Endothelial cell of umbilical vein (primary cell): ENCODE measurements around the gene ODF4. TPM values are rescaled to one million over a fixed set of nuclear protein-coding genes. Genes with fewer than 3 reads are reported as not detected.

Source experiments
- BruUV-seq: library from RNA; stranded (reverse); fragments of 400-500 nt; replicated peaks from 2 replicates; lab custom pipeline; 2021; lab: Mats Ljungman, UMichigan
- CTCF ChIA-PET: fragments of 300-600, 350-600 bp; sonication (Branson Sonifier 250); formaldehyde crosslinking; loops from one replicate; lab custom pipeline; 2021; ENCODE audit warnings: antibody characterized with exemption, inconsistent platforms; lab: Charles Lee
- POLR2A ChIA-PET: fragments of 300-600, 350-600 bp; sonication (Branson Sonifier 250); formaldehyde crosslinking; loops from one replicate; lab custom pipeline; 2021; ENCODE audit warnings: antibody characterized with exemption, inconsistent platforms; lab: Charles Lee
- DNase-seq: peaks from one replicate; pipeline ENCODE4 v3.0.0-alpha.2; 2011; ENCODE audit warnings: low read depth, low spot score
- FAIRE-seq: peaks from 2 replicates; lab custom pipeline; 2011; peaks lifted over from hg19 to GRCh38; lab: Jason Lieb, UNC
- H2AFZ ChIP-seq: 2 replicates; pipeline ENCODE4 v1.6.0; 2012; ENCODE audit warnings: low read depth, low read length, control low read depth, inconsistent platforms
- H3K27ac ChIP-seq: 2 replicates; pipeline ENCODE4 v1.5.1; 2011; ENCODE audit warnings: low read depth, mild to moderate bottlenecking, control low read depth, low read length, moderate library complexity; ENCODE audit not compliant: insufficient read depth
- H3K27me3 ChIP-seq, 2 experiments: 2 replicates each; pipeline versions ENCODE4 v1.6.0 to v1.6.1; 2011; ENCODE audit warnings: low read length in 2 of 2, mixed read lengths in 1 of 2; ENCODE audit not compliant: control insufficient read depth in 2 of 2, insufficient read depth in 2 of 2
- H3K36me3 ChIP-seq, 2 experiments: 2 replicates in 1 of 2; 3 replicates in 1 of 2; pipeline ENCODE4 v1.5.1; 2011; ENCODE audit warnings: low read length in 2 of 2, mild to moderate bottlenecking in 1 of 2, moderate library complexity in 1 of 2; ENCODE audit not compliant: control insufficient read depth in 2 of 2, insufficient read depth in 2 of 2; ENCODE audit errors: extremely low read depth in 1 of 2
- H3K4me1 ChIP-seq: 3 replicates; pipeline ENCODE4 v1.5.1; 2011; ENCODE audit warnings: mild to moderate bottlenecking, low read length; ENCODE audit not compliant: control insufficient read depth, insufficient read depth; ENCODE audit errors: extremely low read depth
- H3K4me2 ChIP-seq: 2 replicates; pipeline ENCODE4 v1.6.1; 2011; ENCODE audit warnings: low read length, control low read depth, mixed read lengths; ENCODE audit not compliant: insufficient read depth
- H3K4me3 ChIP-seq, 3 experiments: fragments of 200-600 bp in 1 of 3; sonication (generic), shearing (Covaris generic) in 1 of 3; replicated peaks in 1 of 3; 2 replicates each; pipeline ENCODE4 v1.5.1; 2011 to 2016; ENCODE audit warnings: control low read depth in 3 of 3, low read length in 3 of 3, mild to moderate bottlenecking in 2 of 3, inconsistent platforms in 1 of 3, low read depth in 1 of 3, moderate library complexity in 1 of 3; ENCODE audit not compliant: insufficient read depth in 1 of 3
- H3K79me2 ChIP-seq: 2 replicates; pipeline ENCODE4 v1.6.0; 2012; ENCODE audit warnings: low read length, inconsistent platforms; ENCODE audit not compliant: control insufficient read depth, insufficient read depth
- H3K9ac ChIP-seq: replicated peaks from 2 replicates; pipeline ENCODE3; 2011; ENCODE audit warnings: low read length, control low read depth; ENCODE audit not compliant: insufficient read depth; ENCODE audit errors: extremely low read depth
- H3K9me1 ChIP-seq: replicated peaks from 3 replicates; pipeline ENCODE4 v1.6.0; 2011; ENCODE audit warnings: mild to moderate bottlenecking, low read length; ENCODE audit not compliant: control insufficient read depth, insufficient read depth; ENCODE audit errors: extremely low read depth
- H3K9me3 ChIP-seq: replicated peaks from 2 replicates; pipeline ENCODE4 v1.5.1; 2012; ENCODE audit warnings: low read length, inconsistent platforms; ENCODE audit not compliant: control insufficient read depth, insufficient read depth
- H4K20me1 ChIP-seq: replicated peaks from 2 replicates; pipeline ENCODE3; 2011; ENCODE audit warnings: mild to moderate bottlenecking, low read length; ENCODE audit not compliant: control insufficient read depth, insufficient read depth; ENCODE audit errors: extremely low read depth
- CTCF ChIP-seq, 2 donors: IDR thresholded peaks; 1 replicate in 1 of 2; 2 replicates in 1 of 2; pipeline ENCODE4 v1.5.1; 2011; ENCODE audit warnings: low read length in 2 of 2, mild to moderate bottlenecking in 2 of 2, moderate library complexity in 2 of 2, control low read depth in 1 of 2, inconsistent platforms in 1 of 2, low read depth in 1 of 2; ENCODE audit not compliant: insufficient read depth in 1 of 2; ENCODE audit errors: extremely low read depth in 1 of 2
- EZH2 ChIP-seq: IDR thresholded peaks from 2 replicates; pipeline ENCODE4 v1.6.1; 2012; ENCODE audit warnings: borderline replicate concordance, low read depth, mild to moderate bottlenecking, moderate library complexity, low read length, inconsistent platforms; ENCODE audit not compliant: severe bottlenecking
- FOS ChIP-seq: IDR thresholded peaks from 2 replicates; pipeline ENCODE4 v1.6.1; 2011; ENCODE audit warnings: mild to moderate bottlenecking, low read length, moderate library complexity, borderline replicate concordance; ENCODE audit not compliant: insufficient read depth
- GATA2 ChIP-seq: IDR thresholded peaks from 2 replicates; pipeline ENCODE4 v1.7.0; 2011; ENCODE audit warnings: low read depth, mild to moderate bottlenecking, moderate library complexity, mixed read lengths, low read length; ENCODE audit not compliant: insufficient read length, insufficient read depth
- JUN ChIP-seq: IDR thresholded peaks from 2 replicates; pipeline ENCODE4 v1.6.1; 2011; ENCODE audit warnings: borderline replicate concordance, low read depth; ENCODE audit not compliant: insufficient read length, insufficient read depth
- MAX ChIP-seq: IDR thresholded peaks from 2 replicates; pipeline ENCODE4 v1.6.1; 2011; ENCODE audit not compliant: insufficient read depth, insufficient read length
- MYC ChIP-seq: IDR thresholded peaks from one replicate; pipeline ENCODE4 v1.6.1; 2011; ENCODE audit warnings: mild to moderate bottlenecking, low read depth, low read length
- POLR2A ChIP-seq: IDR thresholded peaks from 2 replicates; pipeline ENCODE4 v1.6.1; 2012; ENCODE audit warnings: low read depth, mild to moderate bottlenecking, control low read depth, low read length
- POLR2AphosphoS5 ChIP-seq: IDR thresholded peaks from 2 replicates; pipeline ENCODE4 v1.6.1; 2012; ENCODE audit warnings: low read depth, mild to moderate bottlenecking, control low read depth, low read length, moderate library complexity; ENCODE audit not compliant: insufficient read depth
- dilution Hi-C: fragments of 300-500 bp; cut with MboI; formaldehyde crosslinking; loops from one replicate; pipeline ENCODE4 v1.15.0; 2019; ENCODE audit warnings: low sequenced_read_pairs; ENCODE audit not compliant: extremely low pct_ligation_motif_present
- intact Hi-C: fragments of 100-400 bp; cut with micrococcal nuclease; formaldehyde crosslinking; loops from one replicate; pipeline ENCODE4 v1.10.0; 2022
- polyA plus RNA-seq, 4 experiments: library from polyadenylated mRNA; depleted of rRNA in 3 of 4; stranded (reverse) in 3 of 4; unstranded in 1 of 4; fragments of >200 nt; gene quantifications; 2 replicates each; pipeline versions ENCODE4 v1.2.1 to v1.2.3, GENCODE V29; 2011 to 2012; ENCODE audit warnings: missing spikeins in 1 of 4
- total RNA-seq: library from RNA; stranded (reverse); gene quantifications from 2 replicates; pipeline ENCODE4 v1.2.3, GENCODE V29; 2021

The ODF4 gene
- total and polyA plus RNA-seq, 2 donors (not counting 3 experiments of a cell fraction or from before 2014, with no cell fraction given), result not detected

- POLR2A ChIA-PET, result no interaction called here
- Histone ChIP-seq H3K4me3 (no peak overlapping the region), H3K9ac (no peak overlapping the region), H3K9me3 (no peaks in the 10 kb centered on the region), H3K4me2 (no peak overlapping the region), H3K9me1 (no peaks in the 10 kb centered on the region), H3K4me1 (no peaks in the 10 kb centered on the region), H3K27ac (no peak overlapping the region), H3K36me3 (peaks cover 27 to 42% of the 10 kb centered on the region in 2 experiments), H3K79me2 (no peaks in the 10 kb centered on the region), H2AFZ (no peak overlapping the region), H4K20me1 (no peaks in the 10 kb centered on the region), H3K27me3 (no peaks in the 10 kb centered on the region)
- intact Hi-C loops, result no loop called here
- DNase-seq (no peak), FAIRE-seq (no peak)
- CTCF ChIA-PET, result interaction anchor here (1.4 kb wide), 1 partner anchor 9 kb away, joined by 4 read pairs; no protein-coding TSS in a partner anchor
- BruUV-seq, result no TSS peak
- TF ChIP-seq MYC (no peak), POLR2A (no peak), CTCF (IDR thresholded peaks at IDR 0.05; ENCODE audit: extremely low read depth in 1 of 2, insufficient read depth in 1 of 2, low read depth in 1 of 2, low read length in 2 of 2) (no peak), MAX (no peak), JUN (no peak), GATA2 (no peak), FOS (no peak), EZH2 (no peak), POLR2AphosphoS5 (no peak)
- dilution Hi-C loops, result no loop called here
Measured at GRCh38 chr17:8320262-8320661, 19.4 kb upstream of the ODF4 start.
